Kasumi-1 (cell line): Measurements from ENCODE around the gene NCAPG.
A peak's percentile ranks its signal among the peaks of the same experiment; 100 is the strongest.

Experiments used
- DNase-seq, 2 experiments: peaks; one replicate each; lab custom pipeline; 2025; lab: John Stamatoyannopoulos, UW

Gene NCAPG

DNA sequence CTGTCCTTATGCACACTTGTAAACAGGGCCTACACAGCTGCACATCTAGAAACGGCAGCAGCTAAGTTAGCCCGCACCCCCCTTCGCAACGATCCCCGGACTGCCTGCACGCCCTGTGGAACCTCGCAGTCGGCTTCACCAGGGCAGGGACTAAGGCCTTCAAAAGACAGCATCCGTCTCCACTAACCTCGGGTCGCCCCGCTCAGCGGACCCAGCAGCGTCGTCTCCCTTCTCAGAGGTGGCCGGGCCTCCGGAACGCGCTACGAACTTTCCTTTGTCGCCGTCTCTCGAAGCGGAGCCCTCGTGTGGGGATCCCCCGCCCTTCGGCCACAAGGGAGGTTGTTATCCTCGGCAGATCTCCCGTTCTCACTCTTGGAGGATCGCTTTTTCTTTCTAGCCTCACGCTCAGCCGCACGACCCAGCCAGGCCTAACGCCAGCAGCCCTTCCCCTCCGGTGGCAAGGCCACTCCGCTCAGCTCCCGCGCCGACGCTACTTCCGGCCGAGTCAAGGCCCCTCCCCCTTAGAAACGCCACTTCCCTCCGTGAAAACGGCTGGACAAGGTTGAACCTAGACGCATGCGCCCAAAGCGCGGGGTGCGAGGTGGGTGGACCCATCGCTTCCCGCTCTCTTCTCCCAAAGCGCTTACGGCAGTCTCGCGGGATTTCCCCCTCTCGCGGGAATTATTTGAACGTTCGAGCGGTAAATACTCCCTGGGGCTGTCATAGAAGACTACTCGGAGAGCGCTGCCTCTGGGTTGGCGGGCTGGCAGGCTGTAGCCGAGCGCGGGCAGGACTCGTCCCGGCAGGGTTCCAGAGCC, at the start of gene NCAPG, which contains the start of gene DCAF16:
TSS of gene NCAPG (plus strand) at position 720 of the 818 bp plus-strand sequence. CDS start 99 bp downstream, outside the sequence.
TSS of gene DCAF16 (minus strand) at position 498 of the 818 bp plus-strand sequence. CDS start 6,616 bp downstream, outside the sequence.
- peak; percentile 96 to 98 for DNase-seq

DNA sequence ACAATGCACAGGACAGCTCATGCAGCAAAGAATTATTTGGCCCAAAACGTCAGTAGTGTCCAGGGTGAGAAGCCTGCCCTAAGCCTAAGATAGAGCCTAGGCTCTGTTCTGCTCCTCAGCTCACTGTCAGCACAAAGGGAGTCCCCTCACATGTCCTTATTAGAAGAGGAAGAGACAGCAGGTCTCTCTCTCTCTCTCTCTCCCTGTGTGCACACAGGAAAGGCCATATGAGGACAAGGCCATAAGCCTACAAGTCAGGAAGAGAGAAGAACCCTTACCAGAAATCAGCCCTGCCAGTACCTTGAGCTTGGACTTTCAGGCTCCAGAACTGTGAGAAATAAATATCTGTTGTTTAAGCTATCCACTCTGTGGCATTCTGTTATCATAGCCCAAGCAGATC, 49.7 kb upstream of the NCAPG start:
- DNase-seq, result peak; percentile 35 to 38

- DNase-seq, result no peak
Observed at GRCh38 chr4:17762726-17763125, 48.1 kb upstream of the NCAPG start.

DNA sequence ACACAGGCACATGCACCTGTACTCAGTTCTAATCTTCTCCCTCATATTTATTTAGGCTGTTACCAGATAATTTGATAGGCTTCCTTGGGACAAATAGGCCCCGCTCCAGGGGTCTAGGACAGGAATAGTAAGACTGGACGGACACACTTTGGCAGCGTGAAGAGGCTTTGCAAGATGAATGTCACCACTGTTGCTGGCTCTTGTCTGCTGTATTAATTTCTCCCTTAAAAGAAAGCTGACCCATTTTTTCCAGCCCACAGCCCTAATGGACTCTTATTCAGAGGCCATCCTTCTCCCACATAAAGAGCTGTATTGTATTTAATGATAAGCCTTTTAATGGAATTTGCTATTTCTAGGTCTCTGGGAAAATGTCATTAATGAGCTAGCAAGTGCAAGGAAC, 47.4 kb upstream of the NCAPG start:
- no peak for DNase-seq

- no peak for DNase-seq
Observed at GRCh38 chr4:17763931-17764330, 46.8 kb upstream of the NCAPG start.

DNA sequence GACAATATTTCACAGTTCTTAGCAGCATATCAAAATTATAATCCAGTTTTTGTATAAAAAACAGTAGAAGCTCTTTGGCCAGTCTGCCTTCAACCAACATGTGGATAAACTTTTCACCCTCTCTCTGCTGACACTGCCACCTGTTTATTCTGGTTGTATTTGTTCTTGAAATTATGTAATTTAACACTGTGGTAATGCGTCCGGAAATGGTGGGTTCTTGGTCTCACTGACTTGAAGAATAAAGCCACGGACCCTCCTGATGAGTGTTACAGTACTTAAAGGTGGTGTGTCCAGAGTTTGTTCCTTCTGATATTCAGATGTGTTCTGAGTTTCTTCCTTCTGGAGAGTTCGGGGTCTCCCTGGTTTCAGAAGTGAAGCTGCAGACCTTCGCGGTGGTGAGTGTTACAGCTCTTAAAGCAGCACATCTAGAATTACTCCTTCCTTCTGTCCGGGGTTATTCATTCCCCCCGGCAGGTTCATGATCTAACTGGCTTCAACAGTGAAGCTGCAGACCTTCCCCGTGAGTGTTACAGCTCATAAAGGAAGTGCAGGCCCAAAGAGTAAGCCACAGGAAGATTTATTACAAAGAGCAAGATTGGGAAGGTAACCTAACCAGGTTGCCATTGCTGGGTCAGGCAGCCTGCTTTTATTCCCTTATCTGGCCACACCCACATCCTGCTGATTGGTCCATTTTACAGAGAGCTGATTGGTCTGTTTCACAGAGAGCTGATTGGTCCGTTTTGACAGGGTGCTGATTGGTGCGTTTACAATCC, 45.1 kb upstream of the NCAPG start:
- no peak for DNase-seq

DNA sequence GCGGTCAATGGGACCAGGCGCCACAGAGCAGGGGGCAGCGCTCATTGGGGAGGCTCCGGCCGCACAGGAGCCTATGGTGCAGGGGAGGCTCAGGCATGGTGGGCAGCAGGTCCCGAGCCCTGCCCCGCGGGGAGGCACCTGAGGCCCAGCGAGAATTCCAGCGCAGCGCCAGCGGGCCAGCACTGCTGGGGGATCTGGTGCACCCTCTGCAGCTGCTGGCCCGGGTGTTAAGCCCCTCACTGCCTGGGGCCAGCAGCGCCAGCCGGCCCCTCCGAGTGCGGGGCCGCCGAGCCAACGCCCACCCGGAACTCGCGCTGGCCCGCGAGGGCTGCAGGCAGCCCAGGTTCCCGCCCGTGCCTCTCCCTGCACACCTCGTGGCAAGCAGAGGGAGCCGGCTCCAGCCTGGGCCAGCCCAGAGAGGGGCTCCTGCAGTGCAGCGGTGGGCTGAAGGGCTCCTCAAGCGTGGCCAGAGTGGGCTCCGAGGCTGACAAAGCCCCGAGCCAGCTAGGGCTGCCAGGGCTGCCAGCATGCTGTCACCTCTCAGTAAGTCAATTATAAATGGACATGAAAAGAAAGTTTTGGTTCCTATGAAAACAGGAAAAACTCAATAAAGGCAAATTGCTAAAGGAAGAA, 43.8 kb upstream of the NCAPG start:
- DNase-seq, result no peak

- DNase-seq, result no peak
Observed at GRCh38 chr4:17769406-17770174, 41.2 kb upstream of the NCAPG start.

DNA sequence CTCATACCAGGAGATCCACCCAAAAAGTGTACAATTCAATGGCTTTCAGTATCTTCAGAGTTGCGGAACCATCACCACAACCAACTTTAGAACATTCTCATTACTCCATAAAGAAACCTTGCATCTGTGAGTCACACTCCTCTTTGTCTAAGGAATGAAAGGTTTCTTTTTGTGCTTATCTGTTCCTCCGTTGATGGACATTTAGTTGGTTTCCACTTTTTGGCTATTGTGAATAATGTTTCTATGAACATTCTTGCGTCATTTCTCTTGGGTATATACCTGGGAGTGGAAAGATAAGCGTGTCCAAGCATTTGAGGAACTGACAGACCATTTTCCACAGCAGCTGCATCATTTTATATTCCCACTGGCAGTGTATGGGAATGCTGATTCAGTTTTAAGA, 39.9 kb upstream of the NCAPG start:
- DNase-seq, result no peak

GRCh38 chr4:17771284-17771908, 39.4 kb upstream of the NCAPG start:
- no peak for DNase-seq

- DNase-seq, result no peak
Observed at GRCh38 chr4:17773135-17773698, 37.6 kb upstream of the NCAPG start.

- DNase-seq, result no peak
Observed at GRCh38 chr4:17778431-17778830, 32.3 kb upstream of the NCAPG start.

GRCh38 chr4:17780501-17781299, 30.1 kb upstream of the NCAPG start:
- DNase-seq, result no peak

DNA sequence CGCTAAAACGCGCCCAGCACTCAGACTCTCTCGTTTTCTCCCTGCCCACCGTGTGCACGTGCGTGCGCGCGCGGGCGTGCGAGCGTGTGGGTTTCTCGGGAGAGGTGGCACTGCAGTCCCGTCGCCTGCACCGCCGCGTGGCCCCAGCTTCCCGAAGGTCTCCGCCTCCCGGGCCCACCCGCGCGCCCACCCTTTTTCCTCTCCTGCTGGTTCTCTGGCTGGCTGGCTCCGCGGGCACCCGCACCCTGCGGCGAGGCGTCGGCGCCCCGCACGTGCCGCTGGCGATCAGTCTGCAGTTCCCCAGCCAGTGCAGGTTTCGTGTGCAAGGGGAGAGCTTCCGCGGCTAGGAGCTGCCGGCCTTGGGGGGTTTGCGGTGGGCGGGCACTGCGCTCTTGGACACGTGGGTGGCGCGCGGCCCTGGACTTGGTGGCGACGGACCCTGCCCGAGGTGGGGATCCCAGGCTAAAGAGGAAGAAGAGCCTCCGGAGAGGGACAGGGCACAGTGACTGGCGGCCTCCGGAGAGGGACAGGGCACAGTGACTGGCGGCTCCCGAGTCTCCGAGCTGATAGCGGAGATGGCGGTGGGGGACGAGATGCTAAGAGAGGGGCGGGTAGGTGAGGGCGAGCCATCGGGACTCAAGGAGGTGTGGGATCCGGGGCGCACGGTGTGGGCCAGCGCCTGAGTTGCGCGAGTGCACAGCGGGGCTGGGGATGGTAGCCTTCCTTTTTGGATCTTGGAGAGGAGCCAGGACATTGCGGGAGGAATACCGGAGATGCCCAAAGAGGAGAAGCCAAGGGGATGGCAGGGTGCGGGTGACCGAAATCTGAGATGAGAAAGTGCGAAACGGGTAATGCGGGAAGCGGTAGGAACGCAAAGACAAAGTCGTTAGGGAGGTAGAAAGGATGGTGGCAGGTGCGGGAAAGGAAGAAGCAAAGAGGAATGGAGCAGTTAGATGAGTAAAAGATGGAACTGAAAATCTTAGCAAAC, 29.2 kb upstream of the NCAPG start, which contains the start of gene FAM184B:
TSS of gene FAM184B (minus strand) at position 322 of the 988 bp plus-strand sequence. CDS start 322 bp downstream, outside the sequence.
- DNase-seq, result no peak

GRCh38 chr4:17785858-17786257, 24.9 kb upstream of the NCAPG start:
- DNase-seq, result peak in 1 of 2 experiments; percentile 9

DNA sequence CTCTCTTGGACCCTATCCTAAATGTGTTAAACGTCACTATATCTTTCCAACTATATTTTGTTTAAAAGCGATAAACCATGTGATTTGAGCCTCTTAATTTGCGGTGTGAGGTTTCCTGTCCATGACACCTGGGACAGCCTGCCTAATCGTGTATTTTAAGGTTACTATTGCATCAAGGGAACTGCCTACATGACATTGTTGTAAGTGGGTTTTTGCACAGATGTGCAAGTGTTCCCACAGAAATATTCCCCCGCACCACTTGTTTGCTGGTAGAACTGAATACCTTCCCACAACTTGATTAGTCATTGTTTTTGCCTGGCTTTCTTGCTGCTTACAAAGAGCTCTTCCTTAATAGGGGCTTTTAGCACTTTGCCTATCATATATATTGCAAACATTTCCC, 24.2 kb upstream of the NCAPG start:
- DNase-seq, result no peak

GRCh38 chr4:17787315-17787714, 23.5 kb upstream of the NCAPG start:
- DNase-seq, result no peak

- no peak for DNase-seq
Observed at GRCh38 chr4:17788956-17789355, 21.8 kb upstream of the NCAPG start.

DNA sequence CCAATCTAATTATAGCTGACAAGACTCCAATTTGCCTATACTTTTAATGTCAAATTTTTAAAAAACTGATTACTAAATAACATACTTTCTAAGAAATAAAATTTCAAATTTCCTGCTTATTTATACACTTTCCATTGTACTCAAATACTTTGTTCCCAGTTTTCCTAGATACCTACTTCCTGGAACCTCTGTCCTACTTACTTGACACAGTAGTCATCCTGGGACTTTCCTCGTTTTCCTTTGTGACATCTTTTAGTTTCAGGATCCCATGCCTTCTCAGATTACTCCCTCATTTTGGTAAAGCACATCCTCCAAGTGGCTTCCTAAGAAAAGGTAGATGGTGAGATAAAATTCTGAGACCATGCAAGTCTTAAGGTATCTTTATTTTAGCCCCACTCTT, 16.0 kb upstream of the NCAPG start:
- no peak for DNase-seq
